AG09319 (cell line): ENCODE results near the gene FGGY.

Experiments
- DNase-seq: peaks from one replicate; pipeline ENCODE4 v3.0.0-alpha.2; 2010; ENCODE audit warnings: low read depth; ENCODE audit errors: extremely low read depth
- TF ChIP-seq, protein P1 (sequence below): IDR thresholded peaks from 2 replicates; pipeline ENCODE4 v1.5.1; 2011; ENCODE audit warnings: low read depth, mild to moderate bottlenecking, inconsistent platforms, low read length, moderate library complexity

The FGGY gene

DNA sequence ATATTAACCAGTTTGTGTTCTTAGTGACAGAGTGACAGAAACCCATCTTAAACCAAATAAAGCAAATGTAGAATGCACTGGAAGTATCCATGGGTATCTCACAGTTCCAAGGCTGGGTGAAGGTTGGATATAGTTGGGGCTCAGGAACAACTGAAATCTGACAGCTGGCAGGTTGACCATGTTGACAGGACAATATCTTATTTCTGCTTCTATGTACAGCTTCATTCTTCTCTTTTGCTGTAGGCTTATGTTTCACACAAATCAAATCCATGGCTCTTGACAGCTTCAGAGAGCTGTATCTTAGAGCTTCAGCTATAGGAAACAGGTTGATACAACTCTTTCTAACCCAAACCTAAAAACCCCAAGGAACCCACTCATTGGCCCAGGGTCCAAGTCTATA is 34.3 kb upstream of the FGGY start:
- TF ChIP-seq, protein P1, sequence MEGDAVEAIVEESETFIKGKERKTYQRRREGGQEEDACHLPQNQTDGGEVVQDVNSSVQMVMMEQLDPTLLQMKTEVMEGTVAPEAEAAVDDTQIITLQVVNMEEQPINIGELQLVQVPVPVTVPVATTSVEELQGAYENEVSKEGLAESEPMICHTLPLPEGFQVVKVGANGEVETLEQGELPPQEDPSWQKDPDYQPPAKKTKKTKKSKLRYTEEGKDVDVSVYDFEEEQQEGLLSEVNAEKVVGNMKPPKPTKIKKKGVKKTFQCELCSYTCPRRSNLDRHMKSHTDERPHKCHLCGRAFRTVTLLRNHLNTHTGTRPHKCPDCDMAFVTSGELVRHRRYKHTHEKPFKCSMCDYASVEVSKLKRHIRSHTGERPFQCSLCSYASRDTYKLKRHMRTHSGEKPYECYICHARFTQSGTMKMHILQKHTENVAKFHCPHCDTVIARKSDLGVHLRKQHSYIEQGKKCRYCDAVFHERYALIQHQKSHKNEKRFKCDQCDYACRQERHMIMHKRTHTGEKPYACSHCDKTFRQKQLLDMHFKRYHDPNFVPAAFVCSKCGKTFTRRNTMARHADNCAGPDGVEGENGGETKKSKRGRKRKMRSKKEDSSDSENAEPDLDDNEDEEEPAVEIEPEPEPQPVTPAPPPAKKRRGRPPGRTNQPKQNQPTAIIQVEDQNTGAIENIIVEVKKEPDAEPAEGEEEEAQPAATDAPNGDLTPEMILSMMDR: no peak
- DNase-seq: no peak

DNA sequence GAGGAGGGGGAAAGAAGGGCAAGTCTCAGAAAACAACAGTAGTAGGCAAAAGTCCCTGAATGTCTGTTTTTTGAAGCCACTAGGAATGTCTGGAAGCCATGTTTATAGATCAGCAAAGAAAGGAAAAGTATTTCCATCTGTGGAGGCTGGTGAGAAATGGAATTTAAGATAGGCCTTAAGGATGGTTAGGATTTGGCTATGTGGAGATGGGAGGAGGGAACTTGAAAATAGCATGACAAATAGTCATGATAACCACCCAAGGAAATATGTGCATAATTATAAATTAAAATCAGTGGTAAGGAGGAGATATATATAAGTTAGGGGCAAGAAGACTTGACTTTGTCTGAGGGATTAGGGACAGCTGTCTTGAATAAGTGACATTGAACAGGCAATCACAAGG is 33.8 kb upstream of the FGGY start:
- TF ChIP-seq, protein P1: no peak
- no peak for DNase-seq

DNA sequence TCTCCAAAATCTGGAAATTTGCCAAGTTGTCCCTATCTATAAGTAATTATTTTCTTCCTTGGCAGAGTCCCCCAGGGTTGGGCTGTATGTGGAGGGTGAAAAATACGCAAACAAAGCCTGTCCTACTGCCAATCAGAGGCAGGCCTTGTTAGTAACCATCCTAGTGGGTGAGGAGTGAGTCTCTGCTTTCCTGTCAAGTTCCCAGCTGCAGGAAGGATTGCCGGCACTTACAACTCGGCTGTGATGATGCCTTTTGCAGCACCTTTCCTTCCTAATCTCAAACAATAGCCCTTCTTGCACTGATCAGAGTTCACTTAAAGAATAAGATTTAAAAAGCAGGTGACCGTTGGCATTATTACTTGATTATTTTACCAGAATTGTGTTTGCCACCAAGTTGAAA is 31.3 kb upstream of the FGGY start:
- DNase-seq: no peak
- TF ChIP-seq, protein P1: no peak

DNA sequence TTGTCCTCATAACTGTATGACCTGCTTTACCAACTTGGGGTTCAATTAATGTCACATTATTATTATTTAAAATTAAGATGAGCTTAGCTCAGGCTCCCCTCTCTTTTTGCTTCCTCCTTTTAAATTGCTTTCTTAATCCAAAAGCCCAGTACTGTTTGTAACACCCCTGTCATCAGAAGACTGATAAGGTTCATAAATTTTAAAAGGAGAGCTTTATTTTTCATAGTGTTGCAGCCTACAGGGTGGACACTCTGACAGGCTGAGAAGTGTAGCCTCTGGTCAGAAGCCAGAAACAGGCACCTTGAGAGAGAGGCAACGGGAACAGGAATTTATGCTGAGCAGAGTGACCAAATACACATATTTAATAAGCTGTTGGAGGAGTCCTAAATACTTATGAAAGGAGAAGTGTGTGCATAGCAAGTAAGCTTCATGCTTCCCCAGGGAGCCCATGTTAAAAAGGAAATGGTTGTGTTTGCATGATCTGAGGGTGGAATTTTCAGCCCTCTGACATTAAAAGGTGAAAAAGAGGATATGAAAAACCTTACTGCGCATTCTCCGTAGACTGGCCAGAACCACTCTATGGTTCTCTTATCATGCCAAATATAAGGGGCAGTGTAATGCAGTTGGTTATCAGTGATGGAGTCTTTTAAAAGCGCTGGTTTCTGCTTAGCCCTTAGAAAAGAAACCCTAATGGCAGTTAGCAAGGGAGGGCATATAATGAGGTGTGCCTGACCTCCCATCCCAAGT is 30.5 kb upstream of the FGGY start:
- TF ChIP-seq, protein P1: no peak
- DNase-seq: no peak

DNA sequence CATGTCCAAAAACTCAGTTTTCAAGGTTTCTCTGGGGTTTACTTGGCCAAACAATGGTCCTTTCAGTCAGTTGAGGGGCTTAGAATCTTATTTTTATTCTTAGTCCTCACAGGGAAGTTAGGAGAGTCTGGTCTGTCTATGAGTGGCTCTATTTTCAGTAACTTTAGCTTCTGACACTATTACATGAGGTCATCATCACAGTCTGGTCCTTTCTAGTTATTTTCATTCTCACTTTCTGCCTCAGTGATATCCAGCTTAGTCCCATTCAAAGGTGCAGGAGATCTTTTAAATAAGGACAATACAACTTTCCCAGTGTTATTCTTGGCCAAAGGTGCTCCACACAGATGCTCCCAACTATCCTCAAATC is 30.0 kb upstream of the FGGY start:
- no peak for DNase-seq
- TF ChIP-seq, protein P1: no peak

DNA sequence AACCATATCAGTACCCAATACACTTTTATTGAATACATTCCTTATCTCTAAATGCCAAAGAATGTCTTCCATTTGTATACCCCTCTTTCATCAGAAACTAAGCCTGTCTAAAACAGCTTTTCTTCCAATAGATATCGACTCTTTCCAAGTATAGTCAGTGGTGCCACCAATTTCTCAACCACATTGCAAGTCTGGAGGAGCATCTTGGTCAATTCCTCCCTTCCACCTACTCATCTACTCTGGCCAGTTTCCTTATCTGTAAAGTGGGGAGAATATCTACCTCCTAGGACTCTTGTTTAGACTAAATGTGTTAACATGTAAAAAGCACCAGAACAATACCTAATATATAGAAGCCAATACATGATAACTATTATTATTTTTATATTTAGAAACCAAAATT is 28.5 kb upstream of the FGGY start:
- DNase-seq: no peak
- TF ChIP-seq, protein P1: no peak

DNA sequence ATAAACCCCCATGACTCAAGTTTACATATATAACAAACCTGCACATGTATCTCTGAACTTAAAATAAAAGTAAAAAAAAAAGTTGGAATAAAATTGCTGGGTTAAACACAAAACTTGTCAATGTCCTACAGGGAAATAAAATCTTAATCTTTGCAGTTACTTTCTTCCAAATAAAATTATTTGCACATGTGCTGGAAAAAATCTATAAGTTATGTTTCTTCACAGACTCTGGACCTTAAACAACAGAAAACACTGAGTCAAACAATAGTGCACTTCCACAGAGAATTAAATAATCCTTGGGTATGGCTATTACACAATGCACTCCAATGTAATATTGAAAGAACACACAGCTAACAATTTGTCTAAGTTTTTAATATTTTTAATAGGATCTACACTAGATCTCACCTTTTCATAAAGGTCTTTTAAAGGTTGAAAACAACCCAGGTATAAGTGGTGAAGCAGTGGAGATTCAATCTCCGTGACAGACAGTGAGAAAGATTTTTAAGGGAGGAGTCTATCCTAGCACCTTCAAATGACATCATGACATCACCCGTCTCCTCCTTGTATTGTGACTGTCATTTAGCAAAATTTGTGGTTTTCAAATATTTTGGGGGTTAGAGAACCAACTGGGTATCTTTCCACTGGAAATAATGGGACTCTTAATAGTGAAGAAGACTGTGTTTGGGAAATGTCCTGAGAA is 25.2 kb upstream of the FGGY start:
- no peak for DNase-seq
- TF ChIP-seq, protein P1: no peak
